Stimulated activated CD8-positive, alpha-beta memory T cell treated with anti-CD3 and anti-CD28 coated beads, Interleukin-4, amount 100 ng/mL, for 1 hour (primary cell): ENCODE measurements around the gene ELANE.

Experiments
- DNase-seq, 2 donors: peaks; one replicate each; pipeline ENCODE4 v3.0.0-alpha.2; 2020; ENCODE audit warnings: low read depth in 2 of 2, low spot score in 1 of 2

ELANE gene

GRCh38 chr19:852136-853013 lies at the start of gene ELANE:
Gene ELANE (plus strand): TSS chr19:852303. CDS start chr19:852329, 26 bp downstream.
- no peak for DNase-seq

GRCh38 chr19:802498-803098 lies 49.5 kb upstream of the ELANE start:
- no peak for DNase-seq

GRCh38 chr19:803099-803561 lies 49.0 kb upstream of the ELANE start:
- no peak for DNase-seq

GRCh38 chr19:803686-804418 lies 48.3 kb upstream of the ELANE start:
- no peak for DNase-seq

- DNase-seq: no peak
Observed at GRCh38 chr19:804419-805165, 47.5 kb upstream of the ELANE start.

GRCh38 chr19:805166-805551 lies 46.9 kb upstream of the ELANE start:
- DNase-seq: no peak

GRCh38 chr19:805600-806550 lies 46.2 kb upstream of the ELANE start:
- no peak for DNase-seq

- no peak for DNase-seq
Observed at GRCh38 chr19:806815-807421, 45.2 kb upstream of the ELANE start.

GRCh38 chr19:807627-808422 lies 44.3 kb upstream of the ELANE start:
- DNase-seq: no peak

GRCh38 chr19:808423-808775 lies 43.7 kb upstream of the ELANE start:
- no peak for DNase-seq

- DNase-seq: no peak
Observed at GRCh38 chr19:810077-810855, 41.8 kb upstream of the ELANE start.

- DNase-seq: no peak
Observed at GRCh38 chr19:810883-811489, 41.1 kb upstream of the ELANE start.

- no peak for DNase-seq
Observed at GRCh38 chr19:811506-812048, 40.5 kb upstream of the ELANE start.

GRCh38 chr19:812049-812746 lies 39.9 kb upstream of the ELANE start:
- no peak for DNase-seq

GRCh38 chr19:812747-813218 lies 39.3 kb upstream of the ELANE start:
- DNase-seq: no peak
